ENCODE measurements around the gene OR51M1.

The OR51M1 gene

DNA sequence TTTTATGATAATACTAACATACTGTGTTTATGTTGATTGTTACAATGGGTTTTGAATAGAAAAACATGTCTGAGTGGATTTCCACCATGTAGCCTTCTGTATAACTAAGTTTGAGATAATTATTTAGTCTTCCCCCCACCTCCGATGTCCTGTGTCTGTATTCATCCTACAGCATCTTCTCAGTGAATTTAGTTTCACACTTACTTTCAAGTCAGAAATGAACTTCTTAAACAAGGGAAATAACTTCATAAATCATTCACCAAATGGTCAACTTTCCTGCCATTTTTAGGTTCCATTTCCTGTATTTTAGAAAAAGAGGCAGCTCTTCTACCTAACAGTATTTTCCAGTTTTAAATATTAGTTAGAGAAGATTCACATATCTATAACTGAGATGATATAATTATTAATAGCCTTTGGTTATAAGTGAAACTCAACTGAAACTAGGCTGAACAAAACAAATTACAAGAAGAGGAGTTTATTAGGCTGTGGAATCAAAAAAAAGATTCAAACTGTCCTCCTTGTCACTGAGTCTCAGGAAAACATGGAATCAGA, 43.8 kb upstream of the OR51M1 start:
- Histone ChIP-seq H4K20me1 (ENCODE audit: insufficient read depth, low read length) (no peaks in the 10 kb centered on the region), H2AFZ (ENCODE audit: low read depth, low read length) (peak overlapping the region; percentile 66), H3K27me3 (ENCODE audit: low read depth, low read length) (no peaks in the 10 kb centered on the region), H3K4me3 (ENCODE audit: low read length) (peak overlapping the region; percentile 15; the same call in 1 of the 2 replicates), H3K9me3 (ENCODE audit: insufficient read depth, low read length) (no peaks in the 10 kb centered on the region), H3K27ac (ENCODE audit: low read length) (peak overlapping the region; percentile 81), H3K4me1 (ENCODE audit: low read length) (peaks cover 69% of the 10 kb centered on the region), H3K4me2 (ENCODE audit: low read length) (peak overlapping the region; percentile 48), H3K9ac (ENCODE audit: low read length) (peak overlapping the region; percentile 26; the same call in 1 of the 2 replicates), H3K79me2 (ENCODE audit: low read length) (no peaks in the 10 kb centered on the region), H3K36me3 (replicated peaks; ENCODE audit: low read depth, low read length) (no peaks in the 10 kb centered on the region)
- TF ChIP-seq CTCF (IDR thresholded peaks at IDR 0.05; ENCODE audit: low read depth, low read length) (no peak), EZH2phosphoT487 (IDR thresholded peaks at IDR 0.05; ENCODE audit: low read depth) (no peak)

- Histone ChIP-seq H3K79me2 (ENCODE audit: low read length) (no peaks in the 10 kb centered on the region), H2AFZ (ENCODE audit: low read depth, low read length) (peak within 1 kb of the TSS; percentile 70), H3K4me3 (ENCODE audit: low read length) (peak within 1 kb of the TSS; percentile 10; the same call in 1 of the 2 replicates), H4K20me1 (ENCODE audit: insufficient read depth, low read length) (no peaks in the 10 kb centered on the region), H3K9ac (ENCODE audit: low read length) (peak within 1 kb of the TSS; percentile 18; the same call in 1 of the 2 replicates), H3K36me3 (replicated peaks; ENCODE audit: low read depth, low read length) (no peaks in the 10 kb centered on the region), H3K4me1 (ENCODE audit: low read length) (peaks cover 61% of the 10 kb centered on the region), H3K27ac (ENCODE audit: low read length) (peak within 1 kb of the TSS; percentile 74), H3K4me2 (ENCODE audit: low read length) (peak within 1 kb of the TSS; percentile 75), H3K9me3 (ENCODE audit: insufficient read depth, low read length) (no peaks in the 10 kb centered on the region), H3K27me3 (ENCODE audit: low read depth, low read length) (no peaks in the 10 kb centered on the region)
- TF ChIP-seq CTCF (IDR thresholded peaks at IDR 0.05; ENCODE audit: low read depth, low read length) (no peak), EZH2phosphoT487 (IDR thresholded peaks at IDR 0.05; ENCODE audit: low read depth) (no peak)
Observed at GRCh38 chr11:5343474-5344335, 39.9 kb upstream of the OR51M1 start, which contains the start of gene OR51B5. Gene OR51B5, minus strand, starts transcription at chr11:5343524. Its CDS starts 0 bp downstream, at chr11:5343524.

DNA sequence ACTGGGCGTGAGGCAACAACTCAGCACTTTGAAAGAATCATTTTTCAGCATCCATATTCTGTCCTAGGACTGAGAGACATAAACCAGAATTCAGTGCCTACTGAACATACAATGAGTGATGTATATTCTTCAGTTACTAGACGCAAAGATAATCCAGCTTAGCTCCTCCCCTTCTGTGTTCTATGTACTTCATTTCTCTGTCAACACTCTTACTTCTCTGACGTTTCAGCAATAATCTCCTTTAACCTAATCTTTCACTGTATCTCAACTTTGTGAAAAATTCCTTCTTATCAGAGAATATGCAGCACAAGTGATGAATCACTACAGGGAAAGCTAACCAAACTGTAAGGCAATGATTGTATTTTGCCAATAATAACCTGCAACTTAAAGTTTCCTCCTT, 37.8 kb upstream of the OR51M1 start:
- Histone ChIP-seq H3K4me1 (ENCODE audit: low read length) (peaks cover 41% of the 10 kb centered on the region), H3K27me3 (ENCODE audit: low read depth, low read length) (no peaks in the 10 kb centered on the region), H3K27ac (ENCODE audit: low read length) (no peak overlapping the region), H3K36me3 (replicated peaks; ENCODE audit: low read depth, low read length) (no peaks in the 10 kb centered on the region), H3K4me3 (ENCODE audit: low read length) (no peak overlapping the region), H2AFZ (ENCODE audit: low read depth, low read length) (no peak overlapping the region), H3K79me2 (ENCODE audit: low read length) (no peaks in the 10 kb centered on the region), H3K9me3 (ENCODE audit: insufficient read depth, low read length) (no peaks in the 10 kb centered on the region), H3K9ac (ENCODE audit: low read length) (no peak overlapping the region), H3K4me2 (ENCODE audit: low read length) (no peak overlapping the region), H4K20me1 (ENCODE audit: insufficient read depth, low read length) (no peaks in the 10 kb centered on the region)
- TF ChIP-seq CTCF (IDR thresholded peaks at IDR 0.05; ENCODE audit: low read depth, low read length) (no peak), EZH2phosphoT487 (IDR thresholded peaks at IDR 0.05; ENCODE audit: low read depth) (no peak)

DNA sequence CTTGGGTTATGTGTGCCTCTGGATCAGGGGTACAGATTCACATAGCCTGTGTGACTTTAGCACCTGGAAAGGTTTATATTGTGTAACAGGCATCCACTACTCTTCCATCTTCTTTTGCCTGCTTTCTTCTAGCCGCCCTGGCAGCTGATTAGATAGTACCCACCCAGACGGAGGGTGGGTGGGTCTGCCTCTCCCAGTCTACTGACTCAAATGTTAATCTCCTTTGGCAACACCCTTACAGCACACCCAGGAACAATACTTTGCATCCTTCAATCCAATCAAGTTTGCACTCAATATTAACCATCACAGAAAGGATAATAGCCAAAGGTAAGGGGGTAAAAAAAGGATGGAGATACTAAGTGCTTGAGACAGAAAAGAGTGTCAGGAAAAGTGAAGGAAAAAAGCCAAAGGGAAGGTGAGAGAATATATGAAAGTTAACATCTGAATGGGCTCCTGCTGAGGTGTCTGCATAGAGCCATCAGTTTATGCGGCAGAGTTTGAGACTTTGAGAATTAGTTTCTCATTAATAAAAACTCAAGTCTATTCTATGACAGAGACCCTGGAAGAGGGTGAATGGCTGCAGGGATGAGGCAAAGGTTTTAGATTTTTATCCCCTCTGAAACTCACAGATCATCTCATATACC, 34.9 kb upstream of the OR51M1 start:
- no peaks in the 10 kb centered on the region for H3K9me3 ChIP-seq (ENCODE audit: insufficient read depth, low read length)
- TF ChIP-seq CTCF (IDR thresholded peaks at IDR 0.05; ENCODE audit: low read depth, low read length), result no peak
- no peak for TF ChIP-seq EZH2phosphoT487 (IDR thresholded peaks at IDR 0.05; ENCODE audit: low read depth)
- no peaks in the 10 kb centered on the region for H4K20me1 ChIP-seq (ENCODE audit: insufficient read depth, low read length)
- H3K4me2 ChIP-seq (ENCODE audit: low read length), result no peak overlapping the region
- H3K27ac ChIP-seq (ENCODE audit: low read length), result no peak overlapping the region
- no peaks in the 10 kb centered on the region for H3K27me3 ChIP-seq (ENCODE audit: low read depth, low read length)
- no peak overlapping the region for H3K9ac ChIP-seq (ENCODE audit: low read length)
- H3K36me3 ChIP-seq (replicated peaks; ENCODE audit: low read depth, low read length), result no peaks in the 10 kb centered on the region
- H3K4me3 ChIP-seq (ENCODE audit: low read length), result no peak overlapping the region
- H3K79me2 ChIP-seq (ENCODE audit: low read length), result no peaks in the 10 kb centered on the region
- no peak overlapping the region for H2AFZ ChIP-seq (ENCODE audit: low read depth, low read length)
- H3K4me1 ChIP-seq (ENCODE audit: low read length), result peaks cover 16% of the 10 kb centered on the region
